ENCODE results near the gene CDKAL1. TPM values are rescaled to one million over a fixed set of nuclear protein-coding genes. Genes with fewer than 3 reads are reported as not detected.

The CDKAL1 gene
- total and polyA plus RNA-seq, 9 of the 15 experiments (the other 6 are each of a cell fraction or from before 2014, with no cell fraction given), result 11.2 to 36.3 (median 20.1) TPM

- TF ChIP-seq RNF219 (CRISPR knock-in tag; IDR thresholded peaks at IDR 0.05), result no peak
- peak; percentile 90 for TF ChIP-seq NFE2 (IDR thresholded peaks at IDR 0.05; ENCODE audit: low read depth)
- TF ChIP-seq DLX4 (CRISPR knock-in tag; IDR thresholded peaks at IDR 0.05), result no peak
- TF ChIP-seq THRAP3 (IDR thresholded peaks at IDR 0.05; ENCODE audit: borderline replicate concordance), result no peak
- no peak for TF ChIP-seq MIER1 (IDR thresholded peaks at IDR 0.05; ENCODE audit: low read depth)
- no peak for TF ChIP-seq ETS2 (tag; IDR thresholded peaks at IDR 0.05; ENCODE audit: borderline replicate concordance, poor library complexity, severe bottlenecking)
- no peak for TF ChIP-seq MNT (conservative IDR thresholded peaks at IDR 0.05)
- TF ChIP-seq HDAC8 (tag; IDR thresholded peaks at IDR 0.05), result peak; percentile 79
- TF ChIP-seq PCBP1 (IDR thresholded peaks at IDR 0.05; ENCODE audit: low read depth, low read length, poor library complexity, severe bottlenecking), result no peak
- TF ChIP-seq ARNT (IDR thresholded peaks at IDR 0.05), result no peak
- no peak for TF ChIP-seq ZC3H11A (IDR thresholded peaks at IDR 0.05; ENCODE audit: low read depth, low read length)
- no peak for TF ChIP-seq FOXJ2 (tag; IDR thresholded peaks at IDR 0.05)
- no peak for TF ChIP-seq FOS (IDR thresholded peaks at IDR 0.05; ENCODE audit: extremely low read depth, insufficient read length)
- peak; percentile 62; the same call in 1 of the 2 replicates for TF ChIP-seq MEF2D (tag; conservative IDR thresholded peaks at IDR 0.05; ENCODE audit: low read depth)
- TF ChIP-seq ZNF316 (IDR thresholded peaks at IDR 0.05), result peak; percentile 62; the same call in 1 of the 2 replicates
Measured at GRCh38 chr6:21263531-21264287, 729.5 kb downstream of the CDKAL1 start (continued).

All from K562 (cell line).